Hindlimb muscle (tissue), 1 donor: ENCODE measurements around the gene TMEM63B. TPM values are rescaled to one million over a fixed set of nuclear protein-coding genes. Genes with fewer than 3 reads are reported as not detected.
"Not testable (repeated sequence)": the region's sequence is repeated elsewhere in the genome, so short reads cannot be mapped to it uniquely, and the experiment has no call there.

Experiments
- DNase-seq: peaks from one replicate; pipeline ENCODE4 v3.0.0-alpha.2; 2013
- polyA plus RNA-seq: library from polyadenylated mRNA; unstranded; fragments of 120-200 nt; gene quantifications from one replicate; pipeline ENCODE4 v1.2.1, GENCODE V29; 2013; ENCODE audit not compliant: insufficient read length

The TMEM63B gene
- 18.8 TPM for polyA plus RNA-seq

DNA sequence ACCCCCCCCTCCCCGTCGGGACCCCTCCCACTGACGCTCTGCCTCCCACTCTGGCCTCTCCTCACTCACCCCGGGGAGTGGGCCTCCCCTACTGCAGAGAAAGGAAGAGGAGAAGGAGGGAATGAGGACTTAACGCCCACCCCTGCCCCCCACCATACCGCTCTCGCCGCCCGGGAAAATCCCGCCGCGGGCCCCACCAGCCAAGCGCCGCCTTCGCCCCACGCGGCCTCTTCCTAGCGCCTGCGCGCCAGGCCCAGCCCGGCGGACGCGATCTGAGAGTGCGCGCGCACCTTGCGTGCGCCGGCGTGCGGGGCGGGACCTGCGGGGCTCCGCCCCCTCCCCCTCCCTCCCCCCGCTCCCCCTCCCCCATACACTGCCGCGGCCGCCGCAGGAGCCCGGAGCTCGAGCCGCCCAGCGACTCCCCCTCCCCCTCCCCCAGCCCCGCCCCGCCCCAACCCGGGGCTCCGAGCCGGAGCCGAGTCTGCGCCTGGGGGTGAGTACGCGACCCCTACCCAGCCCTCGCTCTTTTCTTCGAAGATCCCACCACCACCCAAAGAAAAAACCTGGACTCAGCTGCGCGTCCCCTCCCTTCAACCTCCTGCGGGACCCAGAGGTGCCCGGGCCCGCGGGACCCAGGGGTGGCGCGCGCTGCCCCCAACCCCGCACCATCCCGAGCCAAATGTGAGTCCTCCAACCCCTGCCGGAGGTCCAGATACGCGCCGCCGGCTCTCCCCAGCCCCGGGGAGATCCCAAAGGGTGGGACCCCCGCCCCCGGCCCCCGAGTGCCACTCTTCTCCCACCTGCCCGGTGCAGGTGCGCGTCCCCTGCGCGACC, at the start of gene TMEM63B, which contains the start of gene MRPL14:
Gene TMEM63B (plus strand): TSS at position 369 of the 834 bp plus-strand sequence. CDS start 7,031 bp downstream, outside the sequence.
Gene MRPL14 (minus strand): TSS at position 267 of the 834 bp plus-strand sequence. CDS start 10,841 bp downstream, outside the sequence.
- peak; percentile 96 for DNase-seq

DNA sequence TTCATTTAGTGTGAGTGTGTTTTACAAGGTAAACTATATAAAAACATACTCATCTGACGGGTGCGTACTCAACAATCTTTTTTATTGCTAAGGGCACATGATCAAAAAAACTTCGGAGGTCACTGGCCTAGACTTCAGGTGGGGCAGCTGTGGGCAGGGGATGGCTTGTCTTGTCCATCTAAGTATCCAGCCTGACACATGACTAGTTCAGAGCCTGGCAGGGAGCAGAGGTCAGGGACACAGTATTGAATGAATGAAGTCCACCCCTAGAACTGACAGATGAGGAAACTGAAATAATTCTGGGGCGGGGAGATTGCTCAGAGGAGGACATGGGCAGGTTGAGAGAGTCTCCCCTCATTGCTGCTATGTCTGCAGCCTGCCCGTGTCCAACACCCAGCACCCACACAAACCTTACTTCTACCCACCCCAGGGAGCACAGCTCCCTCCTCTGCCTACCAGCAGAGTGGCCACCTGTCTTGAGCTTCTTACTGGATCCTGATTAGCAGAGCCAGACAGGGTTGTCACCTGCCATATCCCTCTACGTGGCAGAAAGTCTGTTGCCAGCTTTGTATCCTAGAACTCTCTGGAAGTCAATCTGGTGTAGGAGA, 49.0 kb upstream of the TMEM63B start:
- no peak for DNase-seq

DNA sequence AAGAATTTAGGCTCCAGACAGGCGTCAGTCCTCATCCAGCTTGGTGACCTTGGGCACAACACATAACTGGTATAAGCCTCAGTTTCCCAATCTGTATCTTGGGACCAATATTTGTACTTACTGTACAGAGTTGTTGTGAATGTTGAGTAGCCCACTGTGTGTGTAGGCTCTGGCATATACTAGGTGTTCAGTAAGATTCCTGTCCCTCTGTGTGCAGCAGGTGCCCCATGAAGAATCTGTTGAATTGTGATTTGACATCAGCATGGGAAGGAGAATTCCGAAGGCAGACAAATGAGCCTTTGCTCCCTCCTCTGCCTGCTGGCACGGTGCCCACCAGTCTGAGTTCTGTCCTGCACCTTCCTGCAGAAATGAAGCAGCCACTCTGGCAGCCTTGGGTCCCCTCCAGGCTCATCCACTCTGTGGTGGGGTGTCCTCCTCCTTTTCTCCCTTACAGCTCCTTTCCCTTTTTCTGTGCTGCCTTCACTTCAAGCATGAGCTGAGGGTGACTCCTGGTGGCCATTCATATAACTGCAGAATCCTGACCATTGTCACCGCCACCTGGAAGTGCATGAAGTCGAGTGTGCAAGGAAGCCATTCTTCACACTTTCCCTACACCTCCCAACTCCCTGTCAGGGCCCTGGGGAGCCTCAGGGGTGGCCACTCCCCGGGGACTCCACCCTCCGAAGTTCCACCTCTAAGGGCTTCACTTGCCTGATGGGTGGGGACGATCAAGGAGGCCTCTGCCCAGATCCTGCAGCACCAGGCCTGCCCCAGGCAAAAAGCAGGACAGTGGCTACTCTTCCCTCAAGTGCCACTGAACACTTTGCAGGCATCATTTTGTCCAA, 48.3 kb upstream of the TMEM63B start:
- DNase-seq, result peak; percentile 77

DNA sequence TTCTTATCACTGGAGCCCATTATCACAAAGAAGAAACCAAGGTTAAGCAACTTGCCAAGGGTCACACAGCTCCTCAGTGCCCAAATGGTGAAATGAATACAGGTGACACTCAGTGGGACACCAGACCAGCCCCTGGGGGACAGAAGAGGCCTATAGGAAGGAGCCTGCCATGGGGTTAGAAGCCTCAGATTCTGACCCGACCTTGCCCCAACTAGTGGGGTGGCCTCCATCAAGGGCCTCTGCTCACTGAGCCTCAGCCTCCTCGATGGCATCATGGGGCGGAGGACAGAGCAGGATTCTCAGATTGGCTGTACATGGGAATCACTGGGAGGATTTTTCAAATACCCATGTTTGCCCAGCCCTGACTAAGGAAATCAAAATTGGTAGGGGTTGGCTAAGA, 47.7 kb upstream of the TMEM63B start:
- DNase-seq, result no peak

DNA sequence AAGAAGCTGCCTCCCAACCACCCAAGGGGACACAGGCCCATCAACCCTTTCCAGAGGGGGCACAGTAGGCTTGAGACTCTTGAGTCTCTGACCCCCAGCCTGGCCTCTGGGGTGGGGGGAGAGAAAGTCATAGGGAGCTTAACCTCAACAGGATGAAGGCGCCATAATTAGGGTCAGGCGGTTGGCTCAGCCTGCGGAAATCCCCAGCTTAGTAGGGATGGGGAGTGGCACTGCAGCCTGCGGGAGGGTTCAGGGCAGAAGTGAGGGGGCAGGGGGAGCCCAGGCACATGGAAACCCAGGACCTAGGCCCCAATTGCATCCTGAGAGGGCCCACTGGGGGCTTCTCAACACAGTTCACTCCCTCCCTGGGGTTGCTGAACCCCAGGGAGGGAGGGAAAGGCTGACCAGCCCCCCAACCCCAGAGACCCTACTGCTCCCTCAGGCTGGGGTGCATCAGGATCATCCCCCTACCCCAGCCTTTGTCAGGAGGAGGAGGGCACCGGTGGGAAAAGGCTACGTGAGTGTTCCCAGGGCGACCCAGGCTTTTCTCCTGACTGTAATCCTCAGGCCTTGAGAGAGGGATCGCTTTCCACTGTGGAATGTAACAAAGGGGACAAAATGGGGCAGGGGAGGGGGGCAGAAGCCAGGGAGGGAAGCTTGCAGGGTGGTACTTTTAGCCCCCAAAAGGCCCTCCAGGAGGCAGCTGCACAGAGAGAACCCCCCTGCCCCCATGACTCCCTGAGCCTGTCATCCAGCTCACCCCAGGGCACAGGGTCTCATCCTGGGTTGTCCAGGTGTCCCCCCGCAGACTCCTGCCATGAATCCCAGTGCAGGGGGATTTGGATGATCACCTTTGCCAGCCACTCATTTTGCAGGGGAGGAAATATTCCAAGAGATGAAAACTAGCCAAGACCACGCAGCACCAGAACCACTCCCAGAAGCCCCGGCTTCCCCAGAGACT, 46.5 kb upstream of the TMEM63B start:
- no peak for DNase-seq

DNA sequence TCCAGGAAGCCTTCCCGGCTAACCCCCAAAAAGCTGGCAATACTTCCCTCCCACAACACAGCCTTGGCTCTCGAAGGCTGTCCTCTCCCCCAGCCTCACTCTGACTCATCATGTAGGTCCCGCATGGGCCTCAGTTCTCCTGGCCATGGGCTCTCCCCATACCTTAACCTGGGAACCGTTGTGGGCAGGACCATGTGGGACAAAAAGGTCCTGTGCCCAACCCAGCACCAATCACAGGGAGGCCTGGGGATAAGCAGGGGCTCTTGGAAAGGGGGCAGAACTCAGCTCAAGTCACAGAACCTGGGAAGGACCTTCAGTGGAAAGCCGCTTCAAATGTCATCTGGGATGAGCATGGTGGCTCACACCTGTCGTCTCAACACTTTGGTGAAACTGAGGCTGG, 45.6 kb upstream of the TMEM63B start:
- no peak for DNase-seq

DNA sequence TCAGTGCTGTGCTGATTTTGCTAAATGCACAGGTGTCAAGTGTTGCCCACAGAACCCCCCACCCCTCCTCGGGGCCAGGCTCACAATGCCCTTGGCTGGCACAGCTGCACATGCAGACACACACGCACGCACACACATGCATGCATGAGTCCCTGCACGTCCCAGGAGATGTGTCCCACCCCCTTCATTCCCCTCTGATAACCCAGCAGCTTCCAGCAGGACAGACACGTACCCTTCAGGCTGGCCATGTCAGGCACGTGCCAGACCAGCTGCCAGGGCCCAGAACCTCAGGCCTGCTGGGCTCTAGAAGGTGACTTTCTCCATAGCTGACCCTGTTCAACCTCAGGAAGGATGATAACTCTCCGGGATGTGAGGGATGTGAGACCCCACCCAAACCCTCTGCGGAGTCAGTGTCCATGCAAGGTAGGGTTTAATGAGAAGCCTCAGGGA, 44.5 kb upstream of the TMEM63B start:
- DNase-seq, result no peak

DNA sequence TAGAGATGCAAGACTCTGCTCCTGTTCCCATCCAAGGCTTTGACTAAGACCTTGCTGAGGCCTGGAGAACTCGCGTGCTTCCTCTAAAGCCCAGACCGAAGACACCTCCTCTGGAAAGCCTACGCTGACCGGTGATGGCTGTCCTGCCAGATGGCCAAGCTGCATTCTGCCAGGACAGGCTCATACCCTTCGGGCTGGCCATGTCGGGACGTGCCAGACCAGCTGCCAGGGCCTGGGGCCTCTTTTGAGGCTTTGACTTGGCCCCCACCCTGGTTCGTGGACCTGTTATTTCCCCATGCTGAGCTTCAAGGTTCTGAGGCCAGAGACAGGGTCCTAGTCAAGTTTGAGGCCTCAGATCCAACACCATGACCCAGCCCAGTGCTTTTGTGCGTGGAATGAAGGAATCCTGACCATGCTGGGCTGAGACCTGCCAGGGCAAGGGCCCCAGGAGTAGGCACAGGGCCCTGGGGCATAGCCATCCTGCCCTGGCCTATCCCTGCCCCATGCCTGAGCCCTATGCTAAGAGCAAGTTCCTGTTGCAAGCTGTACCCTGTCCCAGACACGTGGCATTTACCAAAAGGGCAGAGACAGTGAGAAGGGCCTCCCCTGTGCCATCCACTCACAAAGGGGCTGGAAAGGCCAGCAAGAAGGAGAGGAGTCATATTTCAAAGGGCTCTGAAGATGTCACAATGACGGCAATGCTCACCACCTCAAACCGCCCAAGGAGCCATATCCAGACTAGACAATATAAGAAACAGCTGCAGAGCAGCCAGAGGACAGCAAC, 42.9 kb upstream of the TMEM63B start:
- DNase-seq, result no peak

DNA sequence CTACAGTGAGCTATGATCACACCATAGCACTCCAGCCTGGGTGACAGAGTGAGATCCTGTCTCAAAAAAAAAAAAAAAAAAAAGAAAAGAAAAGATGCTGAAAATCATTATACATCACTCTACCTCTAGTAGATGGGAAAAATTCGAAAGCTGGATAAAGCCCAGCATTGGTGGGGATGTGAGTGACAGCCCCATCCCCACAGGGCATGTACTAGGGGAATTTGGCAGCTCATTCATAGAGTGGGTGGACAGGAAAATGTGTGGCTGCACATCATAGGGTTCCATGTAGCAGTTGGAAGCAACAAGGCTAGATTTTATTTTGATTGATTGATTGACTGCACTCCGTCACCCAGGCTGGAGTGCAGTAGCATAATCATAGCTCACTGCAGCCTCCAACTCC, 42.1 kb upstream of the TMEM63B start:
- DNase-seq, result no peak

DNA sequence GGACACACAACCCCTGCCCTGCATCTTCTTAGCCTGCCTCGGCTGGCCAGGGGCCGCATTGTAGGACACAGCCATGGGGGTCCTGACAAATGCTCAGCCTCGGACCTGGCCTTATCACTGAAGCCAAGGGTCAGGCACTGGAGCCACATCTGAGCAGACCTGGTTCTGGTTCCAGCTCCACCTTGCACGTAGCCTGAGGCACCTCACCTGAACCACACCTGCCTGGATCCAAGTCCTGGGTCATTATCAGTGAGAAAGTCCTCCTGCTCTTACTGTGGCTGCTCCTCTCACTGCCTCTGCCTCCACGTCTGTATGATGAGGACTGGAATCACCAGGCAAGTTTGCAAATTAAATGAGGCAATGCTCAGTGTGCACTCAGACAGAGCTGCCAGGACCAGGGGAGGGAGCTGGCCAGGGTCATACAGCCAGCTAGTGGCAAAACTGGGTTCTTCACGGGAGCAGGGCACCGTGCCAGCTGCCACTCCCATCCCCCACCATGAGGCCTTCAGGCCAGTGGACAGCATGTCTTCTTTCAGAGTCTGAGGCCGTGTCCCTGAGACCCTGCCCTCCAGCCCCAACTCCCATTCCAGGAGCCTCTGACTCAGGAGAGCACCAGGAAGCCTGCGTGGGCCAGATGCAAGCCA, 40.3 kb upstream of the TMEM63B start:
- no peak for DNase-seq

DNA sequence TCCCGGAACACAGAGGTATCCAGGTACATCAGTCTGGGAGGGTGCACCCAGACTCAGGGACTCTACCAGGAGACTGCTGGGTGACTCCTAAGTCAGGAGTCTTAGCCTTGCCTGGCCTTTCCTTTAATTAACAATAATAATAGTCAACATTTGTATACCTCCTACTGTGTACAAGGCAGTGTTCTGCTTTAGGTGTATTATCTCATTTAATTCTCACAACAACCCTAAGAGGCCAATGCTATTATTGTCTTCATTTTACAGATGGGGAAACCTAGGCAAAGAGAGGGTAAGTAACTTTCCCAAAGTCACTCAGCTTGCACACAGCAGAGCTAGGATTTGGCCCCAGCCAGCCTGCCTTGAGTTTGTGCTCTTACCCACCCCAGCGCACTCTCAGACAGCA, 39.7 kb upstream of the TMEM63B start:
- DNase-seq, result no peak

DNA sequence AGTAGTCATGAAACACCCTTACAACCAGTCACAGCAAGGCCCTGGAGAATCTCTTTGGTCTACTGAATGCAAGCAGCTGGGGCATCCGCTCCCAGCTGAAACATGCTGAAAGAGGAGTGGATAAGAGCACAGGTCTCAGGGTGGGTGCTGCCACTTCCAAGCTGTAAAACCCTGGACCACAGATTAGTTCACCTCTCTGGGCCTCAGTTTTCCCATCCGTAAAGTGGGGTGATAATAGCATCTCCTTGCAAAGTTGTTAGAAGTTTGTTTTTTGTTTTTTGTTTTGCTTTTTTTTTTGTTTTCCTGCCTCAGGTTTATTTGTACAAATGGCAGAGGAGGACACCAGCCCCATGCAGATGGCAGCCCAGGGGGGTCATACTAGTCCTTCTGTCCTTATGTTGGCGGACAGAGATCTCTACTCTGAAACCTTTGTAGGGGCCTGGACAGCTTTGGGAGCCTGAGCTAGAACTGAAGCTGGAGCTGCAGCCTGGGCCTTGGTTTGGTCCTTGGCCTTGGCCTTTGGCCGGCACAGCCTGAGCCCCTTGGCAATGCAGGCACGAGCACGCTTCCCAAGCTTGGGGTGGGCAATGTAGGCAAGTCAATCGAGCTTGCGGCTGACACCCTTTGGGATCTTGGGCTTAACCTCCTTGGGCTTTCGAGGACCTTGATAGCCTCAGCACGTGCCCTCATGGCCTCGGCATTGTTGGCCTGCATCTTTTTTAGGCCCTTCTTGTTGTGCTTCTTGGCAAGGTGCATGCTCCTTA, 38.3 kb upstream of the TMEM63B start:
- no peak for DNase-seq

DNA sequence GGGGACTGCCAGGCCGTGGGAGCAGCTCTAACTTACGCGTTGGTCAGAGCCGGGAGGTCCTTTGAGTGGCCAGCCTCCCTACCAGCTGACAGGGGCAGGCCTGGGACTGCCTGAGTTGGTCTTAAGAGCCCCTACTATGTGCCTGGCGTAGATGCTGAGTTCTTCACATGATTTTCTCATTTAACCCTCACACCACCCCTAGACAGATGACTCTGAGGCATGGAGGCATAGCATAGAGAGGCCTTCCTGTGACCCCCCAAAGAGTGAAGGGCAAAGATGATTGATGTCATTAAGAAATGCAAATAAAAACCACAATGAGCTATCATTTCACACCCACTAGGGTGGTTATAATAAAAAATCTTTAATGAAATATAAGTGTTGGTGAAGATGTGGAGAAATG, 36.9 kb upstream of the TMEM63B start:
- no peak for DNase-seq

DNA sequence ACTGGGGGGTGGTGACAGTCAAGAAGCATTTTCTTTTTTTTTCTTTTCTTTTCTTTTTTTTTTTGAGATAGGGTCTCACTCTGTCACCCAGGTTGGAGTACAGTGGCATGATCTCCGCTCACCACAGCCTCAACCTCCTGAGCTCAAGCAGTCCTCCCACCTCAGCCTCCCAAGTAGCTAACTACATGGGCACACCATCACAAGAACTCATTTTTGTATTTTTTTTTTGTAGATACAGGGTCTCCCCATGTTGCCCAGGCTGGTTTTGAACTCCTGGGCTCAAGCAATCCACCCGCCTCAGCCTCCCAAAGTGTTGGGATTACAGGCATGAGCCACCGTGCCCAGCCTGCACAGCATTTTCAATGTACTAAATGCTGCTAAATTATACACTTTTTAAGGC, 36.0 kb upstream of the TMEM63B start:
- not testable (repeated sequence) for DNase-seq

DNA sequence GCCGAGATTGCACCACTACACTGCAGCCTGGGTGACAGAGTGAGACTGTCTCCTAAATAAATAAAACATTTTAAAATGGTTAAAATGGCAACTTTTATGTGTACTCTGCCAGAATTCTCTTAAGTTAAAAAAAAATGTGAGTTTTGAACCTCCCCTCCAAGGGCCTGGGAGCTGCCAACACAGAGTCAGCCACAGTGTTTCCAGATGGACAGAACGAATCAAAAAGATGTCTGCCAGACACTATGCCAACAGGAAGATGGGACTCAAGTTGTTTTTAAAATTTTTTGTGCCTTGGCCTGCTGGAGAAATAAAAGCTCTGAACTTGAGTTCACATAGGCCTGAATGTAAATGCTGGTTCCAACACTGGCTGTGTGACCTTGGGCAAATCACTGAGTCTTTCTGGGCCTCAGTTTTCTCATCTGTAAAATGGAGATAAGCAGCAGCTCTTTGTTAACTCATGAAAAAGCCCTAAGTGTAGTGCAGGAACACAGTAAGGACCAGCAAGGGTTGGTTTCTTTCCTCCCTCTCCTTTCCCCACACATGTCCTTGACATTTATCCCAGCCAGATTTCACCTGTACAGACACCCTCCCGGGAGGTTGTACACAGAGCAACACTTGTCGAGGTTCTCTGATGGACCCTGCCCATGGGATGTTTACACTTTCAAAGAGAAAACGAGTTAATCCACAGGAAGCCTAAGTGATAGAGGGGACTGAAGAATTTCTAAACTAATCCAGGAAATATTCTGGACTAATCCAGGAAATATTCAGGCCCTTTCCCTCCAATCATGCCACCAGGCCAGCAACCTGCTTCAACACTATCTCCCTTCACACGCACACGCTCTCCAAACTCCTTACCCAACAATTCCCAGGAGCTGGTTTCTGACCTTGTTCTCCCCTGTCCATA, 35.1 kb upstream of the TMEM63B start:
- no peak for DNase-seq

DNA sequence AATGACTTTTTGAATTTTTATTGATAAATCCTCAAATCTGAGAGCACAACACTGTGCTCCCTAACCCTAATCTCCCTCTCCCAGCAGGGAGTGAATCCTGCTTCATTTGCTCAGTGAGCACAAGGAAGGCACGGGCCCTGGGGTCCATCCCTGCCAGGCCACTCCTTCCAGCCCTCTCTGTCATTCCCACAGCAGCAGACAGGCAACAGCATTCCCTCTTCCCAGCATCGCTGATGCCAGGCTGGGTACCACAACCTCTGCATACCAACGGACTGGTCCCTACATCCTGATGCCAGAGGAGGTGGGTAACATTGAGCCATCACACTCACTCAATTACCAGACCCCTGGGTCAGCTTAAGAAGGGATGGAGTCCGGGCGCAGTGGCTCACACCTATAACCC, 34.3 kb upstream of the TMEM63B start:
- DNase-seq, result no peak

DNA sequence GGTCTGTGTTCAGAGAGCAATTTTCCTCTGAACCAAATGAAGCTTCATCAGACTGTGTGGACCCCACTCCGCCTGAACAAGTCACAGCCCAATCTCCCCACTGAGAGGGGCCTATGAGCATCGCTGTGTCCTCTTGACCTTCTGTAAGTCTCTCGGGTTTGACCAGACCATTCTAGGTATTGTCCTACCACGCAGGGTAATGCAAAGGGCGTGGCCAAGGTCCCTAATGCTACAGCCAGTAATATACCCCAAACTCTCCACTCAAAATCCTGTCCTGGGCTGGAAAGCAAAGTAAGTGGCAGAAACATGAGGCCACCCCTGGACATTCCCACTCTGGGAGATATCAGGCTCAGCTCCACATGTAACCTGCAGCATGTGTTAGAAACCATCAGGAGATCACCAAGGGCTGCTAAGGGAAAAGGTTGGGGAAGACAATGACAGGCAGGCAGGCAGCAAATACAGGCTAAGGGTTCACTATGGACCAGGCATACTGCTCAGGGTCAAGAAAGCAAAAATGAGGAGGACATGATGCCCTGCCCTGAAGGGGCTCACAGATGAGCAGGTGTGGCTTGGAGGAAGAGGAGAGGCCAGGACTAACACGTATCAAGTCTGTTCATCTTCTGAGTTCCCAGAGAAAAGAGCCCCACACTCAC, 33.5 kb upstream of the TMEM63B start:
- no peak for DNase-seq
